DND-41 (cell line): ENCODE measurements around the gene ASPG.

Experiments used
- CTCF ChIP-seq: IDR thresholded peaks from 2 replicates; pipeline ENCODE4 v1.5.1; 2012; ENCODE audit warnings: borderline replicate concordance, low read length, moderate library complexity, mild to moderate bottlenecking; ENCODE audit not compliant: poor library complexity, severe bottlenecking; ENCODE audit errors: extremely low read depth
- EZH2 ChIP-seq: IDR thresholded peaks from 3 replicates; pipeline ENCODE4 v1.6.1; 2012; ENCODE audit warnings: borderline replicate concordance, low read depth, mild to moderate bottlenecking, moderate library complexity, low read length, inconsistent platforms; ENCODE audit not compliant: severe bottlenecking

DNA sequence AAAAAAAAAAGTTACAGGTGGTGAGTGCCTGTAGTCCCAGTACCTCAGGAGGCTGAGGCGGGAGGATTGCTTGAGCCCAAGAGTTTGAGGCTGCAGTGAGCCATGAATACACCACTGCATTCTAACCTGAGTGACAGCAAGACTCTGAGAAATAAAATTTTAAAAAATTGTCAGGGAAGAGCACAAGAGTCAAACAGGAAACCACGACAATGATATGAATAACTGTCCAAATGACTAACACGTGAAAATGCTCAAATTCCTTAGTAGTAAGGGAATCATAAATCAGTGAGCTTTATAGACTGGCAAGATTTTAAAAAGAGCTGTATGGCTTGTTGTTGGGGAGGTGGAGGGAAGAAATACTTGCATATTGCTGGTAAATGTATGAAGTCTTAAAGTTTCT is 12.9 kb upstream of the ASPG start:
- TF ChIP-seq CTCF, result no peak
- no peak for TF ChIP-seq EZH2
